Measurements from ENCODE around the gene FAM53C.
A peak's percentile ranks its signal among the peaks of the same experiment; 100 is the strongest.

FAM53C gene

DNA sequence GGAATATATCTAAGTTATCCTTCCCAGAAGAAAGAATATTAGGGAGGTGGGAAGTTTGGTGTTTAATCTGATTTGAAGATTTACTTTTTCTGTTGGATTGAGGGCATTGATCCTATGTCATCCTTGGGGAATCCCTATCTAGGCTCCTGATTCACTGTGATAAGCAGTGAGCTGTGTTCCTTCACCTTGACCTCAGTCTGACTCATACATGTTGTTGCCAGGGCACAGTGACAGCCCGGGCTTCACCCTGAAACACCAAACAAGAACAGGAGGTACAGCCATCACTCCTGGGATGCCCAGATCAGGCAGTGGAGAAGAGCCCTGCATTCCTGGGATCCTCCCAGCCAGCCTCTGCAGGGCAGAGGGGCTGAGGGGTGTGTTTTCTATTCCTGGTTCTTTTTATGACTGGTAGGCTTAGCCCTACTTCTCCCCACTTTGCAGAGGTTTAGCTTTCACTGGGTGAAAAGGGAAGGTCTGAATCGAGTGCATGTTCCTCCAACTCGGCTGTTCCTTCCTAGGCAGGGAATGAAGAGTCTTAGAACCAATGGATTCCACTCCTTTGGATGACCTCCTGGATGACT is 3.1 kb upstream of the FAM53C start (continued):
- peak; percentile 92 for TF ChIP-seq ZBTB17 (tag by site-specific recombination; IDR thresholded peaks at IDR 0.05)
- TF ChIP-seq REST (tag by site-specific recombination; IDR thresholded peaks at IDR 0.05), result no peak
- no peak for TF ChIP-seq ZBTB48 (tag by site-specific recombination; IDR thresholded peaks at IDR 0.05)
- TF ChIP-seq ZNF473 (tag by site-specific recombination; IDR thresholded peaks at IDR 0.05), result no peak
- no peak for TF ChIP-seq ZNF211 (tag by site-specific recombination; IDR thresholded peaks at IDR 0.05; ENCODE audit: low read depth)
- TF ChIP-seq KLF10 (tag by site-specific recombination; IDR thresholded peaks at IDR 0.05), result no peak
- TF ChIP-seq ZNF843 (tag by site-specific recombination; IDR thresholded peaks at IDR 0.05), result no peak
- TF ChIP-seq, protein P1, sequence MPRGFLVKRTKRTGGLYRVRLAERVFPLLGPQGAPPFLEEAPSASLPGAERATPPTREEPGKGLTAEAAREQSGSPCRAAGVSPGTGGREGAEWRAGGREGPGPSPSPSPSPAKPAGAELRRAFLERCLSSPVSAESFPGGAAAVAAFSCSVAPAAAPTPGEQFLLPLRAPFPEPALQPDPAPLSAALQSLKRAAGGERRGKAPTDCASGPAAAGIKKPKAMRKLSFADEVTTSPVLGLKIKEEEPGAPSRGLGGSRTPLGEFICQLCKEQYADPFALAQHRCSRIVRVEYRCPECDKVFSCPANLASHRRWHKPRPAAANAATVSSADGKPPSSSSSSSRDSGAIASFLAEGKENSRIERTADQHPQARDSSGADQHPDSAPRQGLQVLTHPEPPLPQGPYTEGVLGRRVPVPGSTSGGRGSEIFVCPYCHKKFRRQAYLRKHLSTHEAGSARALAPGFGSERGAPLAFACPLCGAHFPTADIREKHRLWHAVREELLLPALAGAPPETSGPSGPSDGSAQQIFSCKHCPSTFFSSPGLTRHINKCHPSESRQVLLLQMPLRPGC (tag by site-specific recombination; IDR thresholded peaks at IDR 0.05), result no peak
- no peak for TF ChIP-seq REPIN1 (tag by site-specific recombination; IDR thresholded peaks at IDR 0.05; ENCODE audit: low read depth)
- TF ChIP-seq, protein P2, sequence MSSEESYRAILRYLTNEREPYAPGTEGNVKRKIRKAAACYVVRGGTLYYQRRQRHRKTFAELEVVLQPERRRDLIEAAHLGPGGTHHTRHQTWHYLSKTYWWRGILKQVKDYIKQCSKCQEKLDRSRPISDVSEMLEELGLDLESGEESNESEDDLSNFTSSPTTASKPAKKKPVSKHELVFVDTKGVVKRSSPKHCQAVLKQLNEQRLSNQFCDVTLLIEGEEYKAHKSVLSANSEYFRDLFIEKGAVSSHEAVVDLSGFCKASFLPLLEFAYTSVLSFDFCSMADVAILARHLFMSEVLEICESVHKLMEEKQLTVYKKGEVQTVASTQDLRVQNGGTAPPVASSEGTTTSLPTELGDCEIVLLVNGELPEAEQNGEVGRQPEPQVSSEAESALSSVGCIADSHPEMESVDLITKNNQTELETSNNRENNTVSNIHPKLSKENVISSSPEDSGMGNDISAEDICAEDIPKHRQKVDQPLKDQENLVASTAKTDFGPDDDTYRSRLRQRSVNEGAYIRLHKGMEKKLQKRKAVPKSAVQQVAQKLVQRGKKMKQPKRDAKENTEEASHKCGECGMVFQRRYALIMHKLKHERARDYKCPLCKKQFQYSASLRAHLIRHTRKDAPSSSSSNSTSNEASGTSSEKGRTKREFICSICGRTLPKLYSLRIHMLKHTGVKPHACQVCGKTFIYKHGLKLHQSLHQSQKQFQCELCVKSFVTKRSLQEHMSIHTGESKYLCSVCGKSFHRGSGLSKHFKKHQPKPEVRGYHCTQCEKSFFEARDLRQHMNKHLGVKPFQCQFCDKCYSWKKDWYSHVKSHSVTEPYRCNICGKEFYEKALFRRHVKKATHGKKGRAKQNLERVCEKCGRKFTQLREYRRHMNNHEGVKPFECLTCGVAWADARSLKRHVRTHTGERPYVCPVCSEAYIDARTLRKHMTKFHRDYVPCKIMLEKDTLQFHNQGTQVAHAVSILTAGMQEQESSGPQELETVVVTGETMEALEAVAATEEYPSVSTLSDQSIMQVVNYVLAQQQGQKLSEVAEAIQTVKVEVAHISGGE (tag by site-specific recombination; conservative IDR thresholded peaks at IDR 0.05; ENCODE audit: low read depth), result no peak
- TF ChIP-seq PRDM10 (tag by site-specific recombination; IDR thresholded peaks at IDR 0.05), result no peak
- TF ChIP-seq, protein P3, sequence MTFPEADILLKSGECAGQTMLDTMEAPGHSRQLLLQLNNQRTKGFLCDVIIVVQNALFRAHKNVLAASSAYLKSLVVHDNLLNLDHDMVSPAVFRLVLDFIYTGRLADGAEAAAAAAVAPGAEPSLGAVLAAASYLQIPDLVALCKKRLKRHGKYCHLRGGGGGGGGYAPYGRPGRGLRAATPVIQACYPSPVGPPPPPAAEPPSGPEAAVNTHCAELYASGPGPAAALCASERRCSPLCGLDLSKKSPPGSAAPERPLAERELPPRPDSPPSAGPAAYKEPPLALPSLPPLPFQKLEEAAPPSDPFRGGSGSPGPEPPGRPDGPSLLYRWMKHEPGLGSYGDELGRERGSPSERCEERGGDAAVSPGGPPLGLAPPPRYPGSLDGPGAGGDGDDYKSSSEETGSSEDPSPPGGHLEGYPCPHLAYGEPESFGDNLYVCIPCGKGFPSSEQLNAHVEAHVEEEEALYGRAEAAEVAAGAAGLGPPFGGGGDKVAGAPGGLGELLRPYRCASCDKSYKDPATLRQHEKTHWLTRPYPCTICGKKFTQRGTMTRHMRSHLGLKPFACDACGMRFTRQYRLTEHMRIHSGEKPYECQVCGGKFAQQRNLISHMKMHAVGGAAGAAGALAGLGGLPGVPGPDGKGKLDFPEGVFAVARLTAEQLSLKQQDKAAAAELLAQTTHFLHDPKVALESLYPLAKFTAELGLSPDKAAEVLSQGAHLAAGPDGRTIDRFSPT (tag by site-specific recombination; IDR thresholded peaks at IDR 0.05), result no peak
- TF ChIP-seq ZNF292 (tag by site-specific recombination; IDR thresholded peaks at IDR 0.05; ENCODE audit: borderline replicate concordance, low read depth), result no peak
- no peak for TF ChIP-seq ZNF157 (tag by site-specific recombination; IDR thresholded peaks at IDR 0.05)
- no peak for TF ChIP-seq ZBTB7A (tag by site-specific recombination; IDR thresholded peaks at IDR 0.05; ENCODE audit: low read depth)
